GM23248 (cell line): Measurements from ENCODE around the gene MRPS24.

Source experiments
- EZH2 ChIP-seq: fragments of 200-600 bp; sonication (generic); IDR thresholded peaks from 2 replicates; pipeline ENCODE4 v1.6.1; 2018; ENCODE audit warnings: antibody characterized with exemption, mild to moderate bottlenecking; ENCODE audit not compliant: insufficient read depth, poor library complexity, severe bottlenecking
- EZH2phosphoT487 ChIP-seq: fragments of 200-600 bp; sonication (generic); IDR thresholded peaks from 2 replicates; pipeline ENCODE4 v1.6.1; 2018; ENCODE audit warnings: antibody characterized with exemption, moderate library complexity, mild to moderate bottlenecking, low read depth; ENCODE audit not compliant: insufficient read depth

GRCh38 chr7:43871064-43871463 is 1.7 kb upstream of the MRPS24 start:
- no peak for TF ChIP-seq EZH2
- TF ChIP-seq EZH2phosphoT487: no peak
